ENCODE data around the gene MRC2.

Gene MRC2

DNA sequence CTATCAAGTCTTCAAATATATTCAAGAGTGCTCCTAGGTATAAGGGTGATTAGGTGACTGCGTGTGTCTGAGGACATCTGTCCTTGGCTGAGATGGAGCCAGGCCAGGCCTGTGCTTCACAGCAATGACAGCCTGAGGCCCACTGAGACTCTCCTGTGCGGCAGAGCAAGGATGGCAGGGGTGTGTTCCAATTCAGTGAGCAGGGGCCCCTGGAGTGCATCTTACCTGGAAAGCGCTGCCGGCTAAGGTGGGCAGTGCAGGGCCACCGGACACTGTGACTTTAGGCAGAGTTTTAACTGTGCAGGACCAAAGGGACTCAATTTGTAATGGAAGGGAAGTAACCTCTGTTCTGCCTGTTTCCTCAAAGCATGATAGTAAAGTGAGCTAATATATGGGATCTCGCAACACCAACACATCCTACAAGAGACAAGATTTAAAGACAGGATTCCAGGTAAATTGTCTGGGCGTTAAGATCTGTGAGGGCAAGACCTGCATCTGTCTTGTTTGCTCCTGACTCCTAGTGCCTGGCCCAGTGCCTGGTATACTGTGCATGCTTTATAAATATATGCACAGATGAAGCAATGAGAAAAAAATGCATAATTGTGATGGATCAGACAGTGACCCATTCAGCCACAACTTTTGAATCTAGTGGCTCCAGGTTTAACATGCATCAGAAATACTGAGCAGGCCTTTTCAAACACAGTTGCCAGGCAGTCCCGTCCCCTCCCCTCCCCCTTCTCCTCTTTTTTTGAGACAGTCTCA lies 86.7 kb downstream of the MRC2 start:
- Histone ChIP-seq H3K27ac (ENCODE audit: low read depth, low read length) (peak overlapping the region; percentile 78), H3K36me3 (ENCODE audit: insufficient read depth, low read length) (no peaks in the 10 kb centered on the region), H3K79me2 (ENCODE audit: control insufficient read depth, insufficient read depth, low read length, unreplicated experiment) (no peaks in the 10 kb centered on the region), H3K27me3 (ENCODE audit: insufficient read depth, low read length) (no peaks in the 10 kb centered on the region), H3K4me1 (ENCODE audit: control insufficient read depth, insufficient read depth, low read length, unreplicated experiment) (peaks cover 23% of the 10 kb centered on the region), H3K4me3 (ENCODE audit: low read depth, low read length) (no peak overlapping the region), H2AFZ (ENCODE audit: low read length, unreplicated experiment) (no peak overlapping the region)

DNA sequence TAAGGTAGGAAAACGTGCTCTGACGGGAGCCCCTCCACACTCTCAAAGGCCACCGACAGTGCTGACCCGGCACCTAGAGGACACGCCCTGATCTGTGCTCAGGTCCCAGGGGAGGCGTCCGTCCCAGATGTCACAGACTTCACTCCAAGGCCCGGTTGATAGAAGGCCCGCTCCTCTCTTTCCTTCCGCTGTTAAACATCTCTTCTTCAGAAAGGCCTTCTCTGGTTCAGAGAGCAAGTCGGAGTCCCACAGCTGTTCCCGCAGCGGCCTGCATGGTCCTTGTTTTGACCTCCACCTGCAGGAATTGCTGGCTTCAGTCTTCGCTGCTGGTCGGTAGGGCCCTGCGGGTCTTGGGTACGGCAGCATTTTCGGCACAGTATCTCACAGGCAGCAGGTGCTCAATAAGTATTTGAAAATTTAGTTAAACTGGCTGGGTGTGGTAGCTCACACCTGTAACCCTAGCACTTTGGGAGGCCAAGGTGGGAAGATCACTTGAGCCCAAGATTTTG lies 88.5 kb downstream of the MRC2 start:
- no peaks in the 10 kb centered on the region for H3K27me3 ChIP-seq (ENCODE audit: insufficient read depth, low read length)
- H2AFZ ChIP-seq (ENCODE audit: low read length, unreplicated experiment) = no peak overlapping the region
- H3K79me2 ChIP-seq (ENCODE audit: control insufficient read depth, insufficient read depth, low read length, unreplicated experiment) = no peaks in the 10 kb centered on the region
- no peaks in the 10 kb centered on the region for H3K36me3 ChIP-seq (ENCODE audit: insufficient read depth, low read length)
- H3K4me1 ChIP-seq (ENCODE audit: control insufficient read depth, insufficient read depth, low read length, unreplicated experiment) = peaks cover 23% of the 10 kb centered on the region
- H3K27ac ChIP-seq (ENCODE audit: low read depth, low read length) = no peak overlapping the region
- no peak overlapping the region for H3K4me3 ChIP-seq (ENCODE audit: low read depth, low read length)

GRCh38 chr17:62716834-62717588 lies 89.5 kb downstream of the MRC2 start:
- Histone ChIP-seq H3K4me1 (ENCODE audit: control insufficient read depth, insufficient read depth, low read length, unreplicated experiment) (peaks cover 21% of the 10 kb centered on the region), H3K36me3 (ENCODE audit: insufficient read depth, low read length) (no peaks in the 10 kb centered on the region), H3K27me3 (ENCODE audit: insufficient read depth, low read length) (no peaks in the 10 kb centered on the region), H3K79me2 (ENCODE audit: control insufficient read depth, insufficient read depth, low read length, unreplicated experiment) (no peaks in the 10 kb centered on the region), H3K4me3 (ENCODE audit: low read depth, low read length) (no peak overlapping the region), H3K27ac (ENCODE audit: low read depth, low read length) (no peak overlapping the region), H2AFZ (ENCODE audit: low read length, unreplicated experiment) (no peak overlapping the region)

DNA sequence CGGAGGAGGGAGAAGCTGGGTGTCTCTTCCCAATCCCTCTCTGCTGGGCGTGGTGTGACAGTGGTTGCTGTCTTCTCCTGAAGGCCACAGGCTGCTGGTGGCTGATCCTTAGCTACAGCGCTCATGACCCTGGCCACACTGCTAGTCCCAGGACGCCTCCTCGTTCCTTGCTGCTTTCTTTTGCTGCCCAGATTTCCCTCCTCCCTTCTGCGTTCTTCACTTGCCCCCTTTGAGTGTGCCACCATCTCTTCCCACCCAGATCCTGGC lies 90.1 kb downstream of the MRC2 start:
- Histone ChIP-seq H3K4me3 (ENCODE audit: low read depth, low read length) (no peak overlapping the region), H2AFZ (ENCODE audit: low read length, unreplicated experiment) (no peak overlapping the region), H3K4me1 (ENCODE audit: control insufficient read depth, insufficient read depth, low read length, unreplicated experiment) (peaks cover 16% of the 10 kb centered on the region), H3K27ac (ENCODE audit: low read depth, low read length) (no peak overlapping the region), H3K79me2 (ENCODE audit: control insufficient read depth, insufficient read depth, low read length, unreplicated experiment) (no peaks in the 10 kb centered on the region), H3K36me3 (ENCODE audit: insufficient read depth, low read length) (no peaks in the 10 kb centered on the region), H3K27me3 (ENCODE audit: insufficient read depth, low read length) (no peaks in the 10 kb centered on the region)

DNA sequence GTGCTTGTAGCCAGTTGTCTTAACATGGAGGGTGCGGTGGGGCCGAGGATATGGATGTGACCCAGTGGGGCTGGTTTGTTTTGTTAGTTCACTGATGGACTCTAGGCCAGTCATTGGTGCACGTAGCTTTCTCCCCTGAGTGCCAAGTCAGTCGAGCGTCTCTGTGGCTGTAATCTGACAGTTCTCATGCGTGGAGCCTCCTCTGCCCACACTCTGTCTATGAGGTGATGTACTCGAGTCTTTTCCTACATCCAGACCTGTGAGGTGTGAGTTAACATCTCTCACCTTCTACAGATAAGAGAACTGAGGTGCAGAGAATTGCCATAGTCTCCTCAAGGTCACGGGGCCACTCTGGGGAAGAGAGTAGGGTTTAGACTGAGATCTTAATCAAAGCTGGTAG lies 90.4 kb downstream of the MRC2 start:
- no peaks in the 10 kb centered on the region for H3K36me3 ChIP-seq (ENCODE audit: insufficient read depth, low read length)

GRCh38 chr17:62718429-62718828 lies 91.0 kb downstream of the MRC2 start:
- no peak overlapping the region for H3K4me3 ChIP-seq (ENCODE audit: low read depth, low read length)
- H3K27me3 ChIP-seq (ENCODE audit: insufficient read depth, low read length) = no peaks in the 10 kb centered on the region
- H3K4me1 ChIP-seq (ENCODE audit: control insufficient read depth, insufficient read depth, low read length, unreplicated experiment) = peaks cover 16% of the 10 kb centered on the region
- H3K27ac ChIP-seq (ENCODE audit: low read depth, low read length) = no peak overlapping the region
- H2AFZ ChIP-seq (ENCODE audit: low read length, unreplicated experiment) = no peak overlapping the region
- no peaks in the 10 kb centered on the region for H3K36me3 ChIP-seq (ENCODE audit: insufficient read depth, low read length)
- no peaks in the 10 kb centered on the region for H3K79me2 ChIP-seq (ENCODE audit: control insufficient read depth, insufficient read depth, low read length, unreplicated experiment)

More for the DNA sequence above, 90.4 kb downstream of the MRC2 start:
- Histone ChIP-seq H3K27ac (ENCODE audit: low read depth, low read length) (no peak overlapping the region), H2AFZ (ENCODE audit: low read length, unreplicated experiment) (no peak overlapping the region), H3K79me2 (ENCODE audit: control insufficient read depth, insufficient read depth, low read length, unreplicated experiment) (no peaks in the 10 kb centered on the region), H3K4me3 (ENCODE audit: low read depth, low read length) (no peak overlapping the region), H3K4me1 (ENCODE audit: control insufficient read depth, insufficient read depth, low read length, unreplicated experiment) (peaks cover 16% of the 10 kb centered on the region), H3K27me3 (ENCODE audit: insufficient read depth, low read length) (no peaks in the 10 kb centered on the region)

GRCh38 chr17:62719586-62719985 lies 92.1 kb downstream of the MRC2 start:
- Histone ChIP-seq H3K27me3 (ENCODE audit: insufficient read depth, low read length) (no peaks in the 10 kb centered on the region), H3K79me2 (ENCODE audit: control insufficient read depth, insufficient read depth, low read length, unreplicated experiment) (no peaks in the 10 kb centered on the region), H2AFZ (ENCODE audit: low read length, unreplicated experiment) (no peak overlapping the region), H3K36me3 (ENCODE audit: insufficient read depth, low read length) (no peaks in the 10 kb centered on the region), H3K4me1 (ENCODE audit: control insufficient read depth, insufficient read depth, low read length, unreplicated experiment) (peaks cover 9% of the 10 kb centered on the region), H3K27ac (ENCODE audit: low read depth, low read length) (no peak overlapping the region), H3K4me3 (ENCODE audit: low read depth, low read length) (no peak overlapping the region)

DNA sequence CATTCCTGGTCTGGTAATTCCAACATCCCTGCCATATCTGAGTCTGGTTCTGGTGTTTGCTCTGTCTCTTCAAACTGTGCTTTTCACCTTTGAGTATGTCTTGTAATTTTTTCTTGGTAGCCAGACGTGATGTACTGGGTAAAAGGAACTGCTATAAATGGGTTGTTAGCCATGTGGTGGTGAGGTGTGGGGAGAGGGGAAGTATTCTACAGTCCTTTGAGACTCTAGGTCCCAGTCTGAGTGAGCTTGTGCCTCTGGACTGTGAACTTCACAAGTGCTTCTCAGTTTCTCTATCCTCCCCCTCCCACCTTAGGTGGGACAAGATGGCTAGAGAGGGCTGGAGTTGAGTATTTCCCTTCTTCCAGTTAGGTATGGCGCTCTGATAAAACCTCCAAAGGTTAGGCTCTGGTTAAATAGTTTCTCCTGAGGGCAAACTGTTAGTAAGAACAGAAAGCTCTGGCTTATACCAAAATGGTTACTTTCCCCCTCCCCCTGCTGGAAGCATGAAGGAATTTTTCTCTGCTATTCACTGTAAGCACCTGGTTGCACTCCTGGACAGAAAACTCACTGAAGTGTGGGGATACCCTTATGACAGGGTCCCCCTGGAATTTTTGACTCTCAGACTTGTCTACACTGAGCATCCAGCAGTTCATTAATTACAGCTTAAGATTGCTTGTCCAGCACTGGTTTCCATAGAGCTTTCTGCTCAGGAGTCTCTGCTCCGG lies 92.8 kb downstream of the MRC2 start:
- Histone ChIP-seq H3K4me1 (ENCODE audit: control insufficient read depth, insufficient read depth, low read length, unreplicated experiment) (peaks cover 3% of the 10 kb centered on the region), H3K79me2 (ENCODE audit: control insufficient read depth, insufficient read depth, low read length, unreplicated experiment) (no peaks in the 10 kb centered on the region), H3K36me3 (ENCODE audit: insufficient read depth, low read length) (no peaks in the 10 kb centered on the region), H2AFZ (ENCODE audit: low read length, unreplicated experiment) (peak overlapping the region; percentile 5), H3K27me3 (ENCODE audit: insufficient read depth, low read length) (no peaks in the 10 kb centered on the region), H3K4me3 (ENCODE audit: low read depth, low read length) (no peak overlapping the region), H3K27ac (ENCODE audit: low read depth, low read length) (no peak overlapping the region)

GRCh38 chr17:62722625-62723024 lies 95.2 kb downstream of the MRC2 start:
- Histone ChIP-seq H3K79me2 (ENCODE audit: control insufficient read depth, insufficient read depth, low read length, unreplicated experiment) (no peaks in the 10 kb centered on the region), H2AFZ (ENCODE audit: low read length, unreplicated experiment) (no peak overlapping the region), H3K27ac (ENCODE audit: low read depth, low read length) (no peak overlapping the region), H3K4me3 (ENCODE audit: low read depth, low read length) (no peak overlapping the region), H3K36me3 (ENCODE audit: insufficient read depth, low read length) (no peaks in the 10 kb centered on the region), H3K27me3 (ENCODE audit: insufficient read depth, low read length) (no peaks in the 10 kb centered on the region), H3K4me1 (ENCODE audit: control insufficient read depth, insufficient read depth, low read length, unreplicated experiment) (peaks cover 6% of the 10 kb centered on the region)

DNA sequence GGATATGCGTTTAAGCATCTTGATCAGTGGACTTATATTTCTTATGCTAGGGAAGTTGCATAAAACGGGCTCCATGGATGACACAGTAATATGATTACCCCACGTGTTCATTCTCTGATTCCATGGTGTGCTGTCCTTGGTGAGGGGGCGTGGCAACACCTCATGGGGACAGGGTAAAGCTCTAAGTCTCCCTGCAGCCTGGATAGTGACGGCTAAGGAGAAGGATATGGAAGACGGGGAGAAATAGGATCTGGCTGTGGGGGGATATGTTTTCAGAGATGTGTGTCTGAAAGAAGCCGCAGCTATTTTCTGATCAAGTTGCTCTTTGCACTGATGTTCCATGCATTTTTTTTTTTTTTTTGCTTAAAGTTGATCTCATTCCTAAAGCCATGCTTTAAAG lies 96.4 kb downstream of the MRC2 start:
- Histone ChIP-seq H3K4me3 (ENCODE audit: low read depth, low read length) (no peak overlapping the region), H3K27ac (ENCODE audit: low read depth, low read length) (no peak overlapping the region), H3K36me3 (ENCODE audit: insufficient read depth, low read length) (no peaks in the 10 kb centered on the region), H3K4me1 (ENCODE audit: control insufficient read depth, insufficient read depth, low read length, unreplicated experiment) (peaks cover 6% of the 10 kb centered on the region), H3K79me2 (ENCODE audit: control insufficient read depth, insufficient read depth, low read length, unreplicated experiment) (no peaks in the 10 kb centered on the region), H3K27me3 (ENCODE audit: insufficient read depth, low read length) (no peaks in the 10 kb centered on the region), H2AFZ (ENCODE audit: low read length, unreplicated experiment) (no peak overlapping the region)

Measured in ACC112 (cell line).